Stimulated activated CD4-positive, alpha-beta T cell treated with anti-CD3 and anti-CD28 coated beads, Interleukin-2, amount 100 ng/mL, for 24 hours (primary cell): Measurements from ENCODE around the gene ZBTB20.

Experiments used
- DNase-seq, 2 donors: peaks; one replicate each; pipeline ENCODE4 v3.0.0-alpha.2; 2020

ZBTB20 gene

DNA sequence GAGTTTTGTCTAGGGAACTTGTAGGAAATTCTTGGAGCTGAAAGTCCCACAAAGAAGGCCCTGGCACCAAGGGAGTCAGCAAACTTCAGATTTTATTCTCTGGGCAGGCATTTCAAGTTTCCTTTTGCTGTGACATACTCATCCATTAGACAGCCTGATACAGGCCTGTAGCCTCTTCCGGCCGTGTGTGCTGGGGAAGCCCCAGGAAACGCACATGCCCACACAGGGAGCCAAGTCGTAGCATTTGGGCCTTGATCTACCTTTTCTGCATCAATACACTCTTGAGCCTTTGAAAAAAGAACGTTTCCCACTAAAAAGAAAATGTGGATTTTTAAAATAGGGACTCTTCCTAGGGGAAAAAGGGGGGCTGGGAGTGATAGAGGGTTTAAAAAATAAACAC lies 838.3 kb downstream of the ZBTB20 start:
- DNase-seq: peak; percentile 55 to 66

DNA sequence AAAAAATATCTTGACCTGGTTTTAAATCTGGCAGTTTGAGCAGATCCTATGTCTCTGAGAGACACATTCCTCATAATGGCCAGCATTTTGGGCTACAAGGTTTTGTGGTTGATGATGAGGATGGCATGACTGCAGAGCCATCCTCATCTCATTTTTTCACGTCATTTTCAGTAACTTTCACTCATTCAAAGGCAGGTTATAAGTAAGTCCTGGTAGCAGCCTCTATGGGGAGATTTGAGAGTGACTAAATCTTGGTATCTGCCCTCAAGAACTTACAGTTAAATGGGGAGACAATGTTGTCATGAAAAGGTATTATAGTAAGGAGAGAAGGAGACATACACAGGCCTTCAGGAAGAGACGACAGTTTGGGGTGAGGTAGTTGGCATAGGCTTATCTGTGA lies 838.7 kb downstream of the ZBTB20 start:
- no peak for DNase-seq

DNA sequence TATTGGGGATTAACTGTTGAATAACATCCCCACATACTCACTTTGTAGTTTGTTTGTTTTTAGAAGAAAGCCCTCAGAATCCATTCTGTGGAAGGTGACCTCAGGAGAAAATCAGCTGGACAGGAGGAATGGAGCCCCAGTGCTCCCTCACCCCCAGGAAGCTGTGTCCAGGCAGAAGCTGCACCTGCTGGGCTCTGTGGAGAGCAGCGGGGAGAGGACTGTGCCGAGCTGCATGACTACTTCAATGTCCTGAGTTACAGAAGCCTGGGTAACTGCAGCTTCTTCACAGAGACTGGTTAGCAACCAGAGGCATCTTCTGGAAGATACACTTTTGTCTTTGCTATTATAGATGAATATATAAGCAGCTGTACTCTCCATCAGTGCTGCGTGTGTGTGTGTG lies 839.3 kb downstream of the ZBTB20 start:
- DNase-seq: no peak

DNA sequence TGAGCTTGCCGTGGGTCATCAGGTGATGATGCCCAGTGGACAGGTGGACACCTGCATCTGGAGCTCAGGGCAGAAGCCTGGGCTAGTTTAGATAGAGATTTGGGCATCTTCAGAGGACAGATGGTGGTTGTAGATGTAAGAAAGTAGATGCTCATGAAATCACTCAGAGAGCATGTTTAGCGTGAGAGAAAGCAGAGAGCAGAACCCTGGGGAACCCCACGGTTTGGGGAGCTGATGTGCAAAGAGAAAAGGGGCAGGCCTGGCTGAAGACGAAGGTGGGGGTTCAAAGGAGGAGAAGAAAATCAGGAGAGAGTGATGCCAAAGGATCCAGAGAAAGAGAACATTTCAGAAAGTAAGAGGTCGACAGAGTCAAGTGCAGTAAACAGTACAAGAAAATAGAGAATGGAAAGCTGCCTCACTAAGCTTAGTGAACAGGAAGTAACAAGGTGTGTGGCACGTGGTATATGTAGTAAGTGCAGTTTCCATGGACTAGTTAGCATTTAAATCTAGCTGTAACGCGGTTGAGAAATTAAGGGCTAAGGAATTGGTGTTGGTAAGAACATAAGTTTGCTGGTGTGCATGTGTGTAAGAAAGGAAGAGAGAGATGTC lies 839.8 kb downstream of the ZBTB20 start:
- peak; percentile 33 to 48 for DNase-seq

DNA sequence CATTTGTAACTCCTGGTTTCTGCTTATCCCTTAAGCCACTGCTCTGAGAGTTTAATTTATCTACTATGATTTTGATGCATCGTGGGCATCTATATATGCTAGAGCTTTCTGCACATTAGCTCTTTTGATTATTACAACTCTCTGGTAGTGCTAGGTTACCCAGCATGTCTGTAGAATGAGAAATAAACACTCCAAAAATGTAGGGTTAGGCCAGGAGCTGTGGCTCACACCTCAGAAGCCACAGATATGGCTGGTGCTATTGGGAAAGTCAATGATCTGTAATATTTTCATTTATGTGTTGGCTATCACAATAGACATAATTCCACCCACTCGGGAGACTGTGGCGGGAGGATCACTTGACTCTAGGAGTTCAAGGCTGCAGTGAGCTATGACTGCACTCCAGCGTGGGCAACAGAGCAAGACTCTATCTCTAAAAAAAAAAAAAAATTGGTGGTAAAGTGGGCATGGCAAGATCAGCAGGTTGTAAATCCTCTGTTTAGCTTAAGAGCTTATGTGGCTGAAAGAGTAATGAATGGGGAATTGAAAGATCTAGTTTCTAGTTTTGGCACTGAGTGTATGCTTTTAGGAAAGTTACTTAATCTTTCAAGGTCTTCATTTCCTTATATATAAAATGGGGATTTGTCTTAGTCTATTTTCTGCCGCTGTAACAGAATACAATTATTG lies 847.0 kb downstream of the ZBTB20 start:
- DNase-seq: no peak

DNA sequence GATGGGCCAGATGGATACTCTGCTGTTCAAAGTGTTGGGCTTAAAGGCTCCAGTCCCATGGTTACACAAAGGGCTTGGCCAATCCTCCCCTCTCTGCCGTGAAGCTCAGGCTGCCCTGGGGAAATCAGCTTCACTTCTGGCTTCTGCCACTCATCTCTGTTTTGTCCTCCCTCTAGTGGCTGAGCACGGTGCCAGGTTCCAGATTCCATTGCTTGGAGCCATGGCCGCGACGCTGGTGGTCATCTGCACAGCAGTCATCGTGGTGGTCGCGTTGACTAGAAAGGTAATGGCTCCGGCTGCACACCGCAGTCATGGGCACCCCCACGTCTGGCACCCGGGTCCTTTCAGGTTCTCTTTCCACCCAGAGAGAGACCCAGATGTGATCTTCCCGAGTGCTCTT lies 847.7 kb downstream of the ZBTB20 start:
- DNase-seq: peak in 1 of 2 donors; percentile 39

DNA sequence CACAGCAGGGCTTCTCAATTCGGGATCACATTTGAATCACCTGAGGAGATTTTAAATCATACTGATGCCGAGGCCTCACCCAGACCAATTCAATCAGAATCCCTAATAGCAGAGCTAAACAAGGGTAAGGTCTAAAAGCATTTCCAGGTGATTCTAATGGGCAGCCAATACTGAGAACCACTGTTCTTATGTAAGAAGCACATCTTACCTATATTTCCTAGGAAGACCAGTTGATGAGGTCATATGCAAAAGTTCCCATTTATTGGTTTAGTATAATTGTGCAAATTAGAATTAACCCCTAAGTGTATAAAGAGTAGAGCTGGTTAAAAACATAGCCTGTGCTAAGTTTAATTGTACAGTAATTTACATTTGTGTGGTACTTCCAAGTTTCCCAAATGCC lies 851.1 kb downstream of the ZBTB20 start:
- DNase-seq: no peak

DNA sequence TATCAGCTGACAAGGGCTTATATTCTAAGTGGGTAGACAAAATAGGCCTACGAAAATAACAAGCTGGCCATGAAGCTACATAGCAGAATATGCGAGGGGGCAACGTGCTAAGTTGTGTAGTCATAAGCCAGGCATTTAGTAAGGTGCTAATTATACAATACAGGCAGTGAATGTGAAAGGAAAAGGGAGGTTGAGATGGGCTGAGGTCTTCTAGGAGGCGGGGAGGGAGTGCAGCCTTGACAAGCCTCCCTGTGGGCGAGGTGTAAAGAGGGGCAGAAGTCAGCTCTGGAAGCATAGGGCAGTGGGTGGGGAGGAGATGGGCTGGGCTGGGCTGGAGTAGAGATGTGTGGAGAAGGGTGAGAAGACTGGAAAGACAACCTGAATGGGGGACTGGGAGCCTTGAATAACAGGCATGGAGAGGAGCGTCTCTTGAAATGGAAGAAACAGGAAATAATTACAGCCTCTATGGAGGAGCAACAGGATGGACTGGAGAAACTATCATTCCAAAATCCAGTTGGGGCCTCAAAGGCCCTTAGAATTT lies 852.1 kb downstream of the ZBTB20 start:
- no peak for DNase-seq

DNA sequence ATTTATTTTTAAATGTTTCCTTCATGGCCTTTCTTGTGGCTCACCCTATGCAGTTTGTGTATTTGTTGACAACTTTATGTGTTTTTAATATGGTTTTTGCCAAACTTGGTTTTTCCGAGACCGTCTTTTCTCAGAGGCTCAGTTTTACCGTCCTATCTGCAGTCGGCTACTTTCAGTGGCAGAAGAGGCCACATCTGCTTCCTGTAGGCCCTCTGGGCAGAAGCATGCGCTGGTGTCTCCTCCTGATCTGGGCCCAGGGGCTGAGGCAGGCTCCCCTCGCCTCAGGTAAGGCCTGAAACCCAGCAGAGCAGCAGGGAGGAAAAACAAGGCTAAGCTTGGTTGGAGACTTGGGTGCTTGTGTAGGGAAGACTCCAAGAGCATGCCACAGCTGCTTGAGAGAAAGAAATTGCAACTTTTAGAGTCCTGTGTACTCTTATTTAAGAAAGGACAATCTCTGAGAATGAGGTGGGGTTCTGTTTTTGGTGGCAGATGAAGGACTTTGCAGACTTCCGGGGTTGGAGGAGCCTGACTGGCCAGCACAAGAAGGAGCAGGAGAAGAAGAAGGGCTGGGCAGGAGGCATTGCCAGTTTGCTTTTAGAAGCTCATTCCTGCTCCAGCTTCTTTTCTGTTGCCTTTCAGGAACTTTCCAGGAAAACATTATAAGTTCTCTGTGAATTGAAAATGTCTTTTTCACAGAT lies 853.1 kb downstream of the ZBTB20 start, which contains the start of gene TIGIT:
TSS of gene TIGIT (plus strand) at position 191 of the 698 bp plus-strand sequence. CDS start at position 225, 34 bp downstream.
- no peak for DNase-seq

DNA sequence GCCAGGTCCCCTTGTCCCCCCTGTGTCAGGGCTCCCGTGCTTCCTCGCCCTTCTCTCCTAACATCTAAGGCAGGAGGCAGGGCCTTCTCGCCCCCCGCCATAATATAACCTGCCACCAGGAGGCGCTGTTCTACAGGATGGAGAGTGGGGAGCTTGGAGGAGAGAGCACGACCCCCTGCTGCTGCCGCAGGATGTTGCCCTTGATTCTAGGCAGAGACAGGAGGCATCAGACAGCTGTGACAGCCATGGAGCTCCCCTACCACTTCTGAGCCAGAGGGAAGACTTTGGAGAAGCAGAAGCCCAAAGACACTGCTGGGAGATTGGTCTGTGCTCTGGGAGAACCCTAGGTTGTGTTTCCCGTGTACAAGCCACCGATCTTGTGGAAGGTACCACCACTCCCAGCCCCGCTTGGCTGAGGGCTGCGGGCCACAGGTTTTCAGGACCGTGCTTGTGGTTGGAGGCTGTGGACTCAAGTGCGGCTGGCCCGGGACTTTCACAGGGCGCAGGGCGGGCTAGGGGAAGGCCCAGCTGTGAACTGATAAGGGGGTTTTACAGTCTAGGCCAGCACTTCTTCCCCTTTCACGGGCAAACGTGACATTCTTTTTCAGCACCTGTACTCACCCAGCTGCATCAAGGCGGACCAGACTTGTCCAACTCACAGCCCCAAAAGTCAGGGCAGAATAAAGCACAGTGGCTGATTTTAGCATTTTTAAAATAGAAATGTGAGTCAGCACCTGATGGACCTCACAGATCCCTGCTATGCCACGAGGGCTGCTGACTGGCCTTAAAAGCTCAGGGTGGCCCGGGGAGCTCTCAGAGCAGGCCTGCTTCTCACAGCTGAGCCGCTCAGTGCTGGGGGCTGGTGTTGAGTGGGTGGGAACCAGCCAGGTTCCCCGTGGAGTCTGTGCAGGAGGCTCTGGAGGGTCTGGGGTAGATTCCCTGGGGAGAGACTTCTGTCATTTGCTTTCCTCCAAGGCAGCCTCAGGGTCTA lies 855.9 kb downstream of the ZBTB20 start:
- DNase-seq: peak; percentile 96

DNA sequence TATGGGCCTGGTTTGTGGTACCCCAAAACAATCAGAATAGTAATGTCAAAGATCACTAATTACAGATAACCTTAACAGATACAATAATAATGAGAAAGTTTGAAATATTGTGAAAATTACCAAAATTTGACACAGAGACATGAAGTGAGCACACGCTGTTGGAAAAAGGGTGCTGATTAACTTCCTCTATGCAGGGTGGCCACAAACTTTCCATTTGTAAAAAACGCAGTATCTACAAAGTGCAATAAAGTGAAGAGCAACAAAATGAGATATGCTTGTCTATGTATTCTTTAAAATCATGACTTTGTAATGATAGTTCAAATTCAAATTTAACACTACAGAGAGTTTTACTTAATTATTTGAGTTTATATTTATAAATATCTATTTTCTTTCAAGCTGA lies 860.8 kb downstream of the ZBTB20 start:
- DNase-seq: no peak

DNA sequence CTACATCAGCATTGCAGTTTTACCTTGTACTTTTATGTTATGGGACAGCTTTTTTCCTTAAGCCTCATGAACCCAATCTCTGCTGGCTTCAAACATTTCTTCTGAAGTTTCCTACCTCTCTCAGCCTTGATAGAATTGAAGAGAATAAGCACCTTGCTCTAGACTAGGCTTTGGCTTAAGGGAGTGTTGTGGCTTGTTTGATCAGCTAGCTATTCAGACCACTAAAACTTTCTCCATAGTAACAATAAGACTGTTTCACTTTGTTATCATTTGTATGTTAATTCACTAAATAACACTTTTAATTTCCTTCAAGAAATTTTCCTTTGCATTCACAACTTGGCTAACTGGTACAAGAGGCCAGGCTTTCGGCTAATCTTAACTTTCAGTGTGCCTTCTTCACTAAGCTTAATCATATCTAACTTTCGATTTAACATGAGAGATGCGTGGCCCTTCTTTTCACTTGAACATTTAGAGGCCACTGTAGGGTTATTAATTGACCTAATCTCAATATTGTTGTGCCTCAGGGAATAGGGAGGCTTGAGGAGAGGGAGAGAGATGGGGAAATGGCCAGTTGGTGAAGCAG lies 861.3 kb downstream of the ZBTB20 start:
- DNase-seq: no peak

DNA sequence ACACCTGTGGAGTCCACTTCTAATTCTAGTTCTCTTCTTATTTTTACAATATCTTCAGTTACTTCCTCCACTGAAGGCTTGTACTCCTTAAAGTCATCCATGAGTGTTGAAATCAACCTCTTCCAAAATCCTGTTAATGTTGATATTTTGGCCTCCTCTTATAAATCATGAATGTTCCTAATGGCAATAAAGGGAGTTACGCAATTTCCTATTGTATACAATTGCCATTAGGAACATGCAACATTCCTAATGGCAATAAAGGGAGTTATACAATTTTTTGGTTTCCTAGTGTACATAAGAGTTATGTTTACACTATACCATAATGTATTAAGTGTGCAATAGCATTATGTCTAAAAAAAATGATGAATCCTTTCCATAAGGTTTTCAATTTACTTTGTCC lies 862.4 kb downstream of the ZBTB20 start:
- DNase-seq: no peak
